Measurements from ENCODE around the gene SSUH2. TPM values are rescaled to one million over a fixed set of nuclear protein-coding genes. Genes with fewer than 3 reads are reported as not detected.
"Not testable (repeated sequence)": the region's sequence is repeated elsewhere in the genome, so short reads cannot be mapped to it uniquely, and the experiment has no call there.

The SSUH2 gene, protein sequence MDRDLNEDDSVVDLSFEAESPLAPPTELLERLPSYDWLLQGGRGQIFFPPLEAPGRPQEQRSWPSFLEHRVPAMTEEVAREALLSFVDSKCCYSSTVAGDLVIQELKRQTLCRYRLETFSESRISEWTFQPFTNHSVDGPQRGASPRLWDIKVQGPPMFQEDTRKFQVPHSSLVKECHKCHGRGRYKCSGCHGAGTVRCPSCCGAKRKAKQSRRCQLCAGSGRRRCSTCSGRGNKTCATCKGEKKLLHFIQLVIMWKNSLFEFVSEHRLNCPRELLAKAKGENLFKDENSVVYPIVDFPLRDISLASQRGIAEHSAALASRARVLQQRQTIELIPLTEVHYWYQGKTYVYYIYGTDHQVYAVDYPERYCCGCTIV
- under 1 TPM in 2 of 4 donors, not detected in 2; 0.13 to 0.19 TPM for total RNA-seq

DNA sequence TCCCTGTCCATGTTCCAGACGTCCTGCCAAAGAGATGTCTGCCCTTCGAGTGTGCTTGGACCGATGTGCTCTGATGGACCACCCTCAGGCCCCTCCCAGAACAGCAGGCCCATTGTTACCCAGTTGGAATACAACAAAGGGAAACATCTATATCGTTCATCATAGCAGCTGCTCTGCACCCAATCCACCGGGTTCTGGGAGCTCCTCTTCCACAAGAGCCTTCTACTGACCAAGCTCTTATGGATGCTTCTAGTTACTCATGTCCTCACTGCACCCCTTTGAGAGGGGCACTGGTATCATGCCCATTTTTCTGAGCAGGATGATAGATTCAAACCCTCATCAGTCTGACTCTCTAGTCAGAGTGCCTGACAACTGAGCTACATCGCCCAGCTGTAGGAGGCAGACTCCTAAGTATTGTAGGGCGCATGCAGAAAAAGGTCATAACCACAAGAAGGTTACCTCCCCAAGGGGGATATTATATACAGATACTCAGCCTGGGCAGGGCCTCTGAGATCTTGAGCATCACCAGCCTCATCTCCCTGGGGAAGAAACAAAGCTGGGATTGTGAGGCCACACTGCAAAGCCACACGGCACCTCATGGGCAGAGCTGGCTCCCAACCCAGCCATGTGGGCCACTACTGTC, at the start of gene SSUH2:
TSS of gene SSUH2 (minus strand) at position 51 of the 643 bp plus-strand sequence. CDS start at position 11, 40 bp downstream.
- Histone ChIP-seq H3K4me3 (no peak within 1 kb of the TSS), H3K27me3 (peaks cover 0 to 18% (median 0%) of the 10 kb centered on the region in 4 donors), H3K9me3 (no peaks in the 10 kb centered on the region), H3K36me3 (no peaks in the 10 kb centered on the region), H3K27ac (no peak within 1 kb of the TSS), H3K4me1 (no peaks in the 10 kb centered on the region)
- intact Hi-C loops (cut with DNase I), result no loop called here
- WGBS, 2 donors, result 73 to 78% methylated on average over 6 to 8 of the region's 8 CpGs
- no peak for DNase-seq
- TF ChIP-seq, protein P1, sequence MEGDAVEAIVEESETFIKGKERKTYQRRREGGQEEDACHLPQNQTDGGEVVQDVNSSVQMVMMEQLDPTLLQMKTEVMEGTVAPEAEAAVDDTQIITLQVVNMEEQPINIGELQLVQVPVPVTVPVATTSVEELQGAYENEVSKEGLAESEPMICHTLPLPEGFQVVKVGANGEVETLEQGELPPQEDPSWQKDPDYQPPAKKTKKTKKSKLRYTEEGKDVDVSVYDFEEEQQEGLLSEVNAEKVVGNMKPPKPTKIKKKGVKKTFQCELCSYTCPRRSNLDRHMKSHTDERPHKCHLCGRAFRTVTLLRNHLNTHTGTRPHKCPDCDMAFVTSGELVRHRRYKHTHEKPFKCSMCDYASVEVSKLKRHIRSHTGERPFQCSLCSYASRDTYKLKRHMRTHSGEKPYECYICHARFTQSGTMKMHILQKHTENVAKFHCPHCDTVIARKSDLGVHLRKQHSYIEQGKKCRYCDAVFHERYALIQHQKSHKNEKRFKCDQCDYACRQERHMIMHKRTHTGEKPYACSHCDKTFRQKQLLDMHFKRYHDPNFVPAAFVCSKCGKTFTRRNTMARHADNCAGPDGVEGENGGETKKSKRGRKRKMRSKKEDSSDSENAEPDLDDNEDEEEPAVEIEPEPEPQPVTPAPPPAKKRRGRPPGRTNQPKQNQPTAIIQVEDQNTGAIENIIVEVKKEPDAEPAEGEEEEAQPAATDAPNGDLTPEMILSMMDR (IDR thresholded peaks at IDR 0.05), result no peak
- no peak for TF ChIP-seq POLR2A (IDR thresholded peaks at IDR 0.05)

DNA sequence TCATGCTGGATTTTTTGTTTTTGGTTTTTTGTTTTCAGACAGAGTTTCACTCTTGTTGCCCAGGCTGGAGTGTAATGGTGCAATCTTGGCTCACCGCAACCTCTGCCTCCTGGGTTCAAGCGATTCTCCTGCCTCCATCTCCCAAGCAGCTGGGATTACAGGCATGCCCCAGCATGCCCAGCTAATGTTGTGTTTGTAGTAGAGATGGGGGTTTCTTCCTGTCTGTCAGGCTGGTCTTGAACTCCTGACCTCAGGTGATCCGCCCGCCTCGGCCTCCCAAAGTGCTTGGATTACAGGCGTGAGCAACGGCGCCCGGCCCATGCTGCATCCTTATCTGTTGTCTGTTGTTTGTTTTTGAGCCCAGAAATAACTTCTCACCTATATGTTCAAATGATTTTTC, 46.7 kb upstream of the SSUH2 start:
- H3K36me3 ChIP-seq; H3K9me3 ChIP-seq; DNase-seq; H3K4me1 ChIP-seq; intact Hi-C loops (cut with DNase I); H3K4me3 ChIP-seq; H3K27me3 ChIP-seq; H3K27ac ChIP-seq: not testable (repeated sequence)
- WGBS, 2 donors, result 76 to 77% methylated on average over 9 of the region's 9 CpGs

DNA sequence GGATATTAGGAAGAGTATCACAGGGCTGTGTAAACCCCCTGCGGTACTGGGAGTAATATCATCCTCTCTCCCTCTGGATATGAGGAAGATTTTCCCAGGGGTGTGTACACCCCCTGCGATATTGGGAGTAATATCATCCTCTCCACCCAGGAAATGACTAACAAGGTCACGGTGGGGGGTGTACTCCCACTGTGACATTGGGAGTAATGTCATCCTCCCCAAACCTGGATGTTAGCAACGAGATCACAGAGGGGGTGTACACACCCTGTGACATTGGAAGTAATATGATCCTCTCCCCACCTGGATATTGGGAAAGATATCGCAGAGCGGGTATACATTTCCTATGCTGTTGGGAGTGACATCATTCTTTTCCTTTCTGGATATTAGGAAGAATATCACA, 40.4 kb upstream of the SSUH2 start:
- WGBS, 2 donors, result 67 to 70% methylated on average over 5 to 6 of the region's 6 CpGs
- H3K9me3 ChIP-seq; intact Hi-C loops (cut with DNase I); H3K27ac ChIP-seq; H3K4me3 ChIP-seq; DNase-seq; H3K36me3 ChIP-seq; H3K4me1 ChIP-seq: not testable (repeated sequence)
- H3K27me3 ChIP-seq, result peaks cover 0 to 11% (median 0%) of the 10 kb centered on the region in 4 donors

DNA sequence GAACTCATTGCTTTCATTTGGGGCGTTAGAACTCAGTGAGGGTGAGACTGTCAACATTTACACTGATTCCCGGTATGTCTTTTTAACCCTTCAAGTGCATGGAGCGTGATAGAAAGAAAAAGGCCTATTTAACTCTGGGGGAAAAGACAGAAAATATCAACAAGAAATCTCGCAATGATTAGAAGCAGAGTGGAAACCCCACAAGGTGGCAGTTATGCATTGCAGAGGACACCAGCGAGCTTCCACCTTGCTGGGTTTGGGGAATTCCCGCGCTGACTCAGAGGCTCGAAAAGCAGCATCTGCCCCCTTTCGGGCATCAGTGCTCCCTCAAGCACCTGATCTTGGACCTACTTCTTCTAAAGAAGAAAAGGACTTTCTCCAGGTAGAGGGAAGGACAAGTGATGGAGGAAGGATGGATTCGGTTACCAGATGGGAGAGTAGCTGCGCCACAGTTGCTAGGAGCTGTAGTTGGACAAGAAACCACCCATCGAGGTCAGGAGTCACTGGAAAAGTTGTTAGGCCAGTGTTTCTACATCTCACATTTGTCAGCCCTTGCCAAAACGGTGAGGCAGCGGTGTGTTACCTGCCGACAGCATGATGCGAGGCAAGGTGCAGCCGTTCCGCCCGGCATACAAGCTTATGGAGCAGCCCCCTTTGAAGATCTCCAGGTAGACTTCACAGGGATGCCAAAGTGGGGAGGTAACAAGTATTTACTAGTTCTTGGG, 38.4 kb upstream of the SSUH2 start:
- H3K4me1 ChIP-seq; H3K36me3 ChIP-seq; intact Hi-C loops (cut with DNase I); H3K27ac ChIP-seq; H3K4me3 ChIP-seq; DNase-seq; H3K9me3 ChIP-seq: not testable (repeated sequence)
- peaks cover 0 to 27% (median 0%) of the 10 kb centered on the region in 4 donors for H3K27me3 ChIP-seq
- TF ChIP-seq, protein P1 (IDR thresholded peaks at IDR 0.05), result peak in 4 of 6 experiments; percentile 6 to 52 (median 18)
- 24 to 57% methylated on average over 10 to 19 of the region's 19 CpGs for WGBS, 2 donors

DNA sequence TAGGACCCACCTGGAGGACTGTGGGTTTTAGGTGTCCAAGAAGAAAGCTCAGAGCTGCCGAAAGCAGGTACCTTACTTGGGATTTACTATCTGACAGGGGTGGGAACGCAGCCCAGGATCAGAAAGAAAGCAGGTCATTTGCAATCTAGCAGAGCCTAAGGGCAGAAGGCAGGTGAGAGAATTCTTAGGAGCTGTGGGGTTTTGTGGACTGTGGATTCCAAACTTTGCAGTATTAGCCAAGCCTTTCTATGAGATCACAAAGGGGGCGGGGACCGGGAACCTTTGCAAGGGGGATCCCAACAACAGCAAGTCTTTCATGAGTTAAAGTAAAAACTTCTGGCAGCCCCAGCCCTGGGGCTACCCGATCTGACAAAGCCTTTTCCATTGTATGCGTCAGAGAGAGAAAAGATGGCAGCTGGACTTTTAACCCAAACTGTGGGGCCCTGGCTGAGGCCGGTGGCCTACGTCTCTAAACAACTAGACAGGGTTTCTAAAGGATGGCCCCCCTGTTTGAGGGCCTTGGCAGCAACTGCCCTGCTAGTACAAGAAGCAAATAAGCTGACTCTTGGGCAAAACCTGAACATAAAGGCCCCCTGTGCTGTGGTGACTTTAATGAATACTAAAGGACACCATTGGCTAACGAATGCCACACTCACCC, 37.4 kb upstream of the SSUH2 start:
- H3K9me3 ChIP-seq; H3K4me3 ChIP-seq; H3K27ac ChIP-seq; intact Hi-C loops (cut with DNase I); H3K4me1 ChIP-seq; DNase-seq; H3K36me3 ChIP-seq: not testable (repeated sequence)
- peaks cover 0 to 29% (median 0%) of the 10 kb centered on the region in 4 donors for H3K27me3 ChIP-seq
- WGBS, 2 donors, result 46 to 51% methylated on average over 5 to 9 of the region's 9 CpGs

DNA sequence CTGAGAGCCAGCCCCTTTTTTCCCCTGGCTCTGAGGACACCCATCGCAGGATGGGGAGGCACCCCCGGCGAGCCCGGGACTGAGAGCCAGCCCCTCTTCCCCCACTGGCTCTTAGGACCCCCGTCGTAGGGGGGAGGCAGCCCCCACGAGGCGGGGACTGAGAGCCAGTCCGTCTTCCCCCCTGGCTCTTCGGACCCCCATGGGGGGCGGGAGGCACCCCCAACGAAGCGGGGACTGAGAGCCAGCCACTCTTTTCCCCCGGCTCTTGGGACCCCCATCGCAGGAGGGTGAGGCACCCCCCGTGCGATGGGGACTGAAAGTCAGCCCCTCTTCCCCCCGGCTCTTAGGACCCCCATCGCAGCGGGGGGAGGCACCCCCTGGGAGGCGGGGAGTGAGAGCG, 36.8 kb upstream of the SSUH2 start:
- DNase-seq, result no peak

DNA sequence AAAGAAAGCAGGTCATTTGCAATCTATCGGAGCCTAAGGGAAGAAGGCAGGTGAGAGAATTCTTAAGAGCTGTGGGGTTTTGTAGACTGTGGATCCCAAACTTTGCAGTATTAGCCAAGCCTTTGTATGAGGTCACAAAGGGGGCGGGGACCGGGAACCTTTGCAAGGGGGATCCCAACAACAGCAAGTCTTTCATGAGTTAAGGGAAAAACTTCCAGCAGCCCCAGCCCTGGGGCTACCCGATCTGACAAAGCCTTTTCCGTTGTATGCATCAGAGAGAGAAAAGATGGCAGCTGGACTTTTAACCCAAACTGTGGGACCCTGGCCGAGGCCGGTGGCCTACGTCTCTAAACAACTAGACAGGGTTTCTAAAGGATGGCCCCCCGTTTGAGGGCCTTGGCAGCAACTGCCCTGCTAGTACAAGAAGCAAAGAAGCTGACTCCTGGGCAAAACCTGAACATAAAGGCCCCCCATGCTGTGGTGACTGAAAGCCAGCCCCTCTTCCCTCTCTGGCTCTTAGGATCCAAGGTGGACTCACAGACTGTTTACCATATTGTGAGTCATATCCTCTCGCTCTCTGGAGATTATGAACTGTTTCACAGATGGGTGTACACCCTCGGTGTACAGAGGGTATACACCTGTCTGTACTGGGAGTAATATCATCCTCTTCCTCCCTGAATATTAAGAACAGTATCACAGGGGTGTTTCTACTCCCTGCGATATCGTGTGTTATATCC, 35.4 kb upstream of the SSUH2 start:
- 45 to 60% methylated on average over 12 to 13 of the region's 13 CpGs for WGBS, 2 donors
- H3K4me1 ChIP-seq; H3K36me3 ChIP-seq; DNase-seq; intact Hi-C loops (cut with DNase I); H3K4me3 ChIP-seq; H3K9me3 ChIP-seq; H3K27ac ChIP-seq: not testable (repeated sequence)
- H3K27me3 ChIP-seq, result peaks cover 0 to 32% (median 0%) of the 10 kb centered on the region in 4 donors

More for the DNA sequence above, 36.8 kb upstream of the SSUH2 start:
- intact Hi-C loops (cut with DNase I), result no loop called here
- Histone ChIP-seq H3K4me3 (no peak overlapping the region), H3K4me1 (no peaks in the 10 kb centered on the region), H3K27ac (no peak overlapping the region), H3K9me3 (no peaks in the 10 kb centered on the region), H3K27me3 (peaks cover 0 to 32% (median 0%) of the 10 kb centered on the region in 4 donors), H3K36me3 (no peaks in the 10 kb centered on the region)
- WGBS, 2 donors, result no CpG with 5 or more reads among the region's 22 CpGs
- no peak for TF ChIP-seq POLR2A (IDR thresholded peaks at IDR 0.05)
- TF ChIP-seq, protein P1 (IDR thresholded peaks at IDR 0.05), result no peak

Measured in esophagus squamous epithelium (tissue), 5 donors.